HFF-Myc (cell line): ENCODE results near the gene AGMAT.

Experiments
- DNase-seq: peaks from one replicate; pipeline ENCODE4 v3.0.0-alpha.2; 2011; ENCODE audit warnings: low read depth; ENCODE audit errors: extremely low read depth
- H3K4me3 ChIP-seq: replicated peaks from 2 replicates; pipeline ENCODE4 v1.5.1; 2011; ENCODE audit warnings: low read depth, mild to moderate bottlenecking, control low read depth, low read length
- CTCF ChIP-seq: IDR thresholded peaks from 2 replicates; pipeline ENCODE4 v1.5.1; 2012; ENCODE audit warnings: mild to moderate bottlenecking, low read depth, low read length, control low read depth; ENCODE audit errors: missing control alignments

The AGMAT gene

GRCh38 chr1:15624133-15624714 lies 39.4 kb upstream of the AGMAT start:
- no peak overlapping the region for H3K4me3 ChIP-seq
- TF ChIP-seq CTCF, result no peak
- no peak for DNase-seq

- no peak for TF ChIP-seq CTCF
- no peak overlapping the region for H3K4me3 ChIP-seq
- no peak for DNase-seq
Observed at GRCh38 chr1:15623435-15623834, 38.6 kb upstream of the AGMAT start.

GRCh38 chr1:15622712-15623373 lies 38.0 kb upstream of the AGMAT start:
- no peak overlapping the region for H3K4me3 ChIP-seq
- DNase-seq, result no peak
- TF ChIP-seq CTCF, result no peak

GRCh38 chr1:15621975-15622374 lies 37.1 kb upstream of the AGMAT start:
- TF ChIP-seq CTCF, result no peak
- H3K4me3 ChIP-seq, result no peak overlapping the region
- no peak for DNase-seq

- no peak for DNase-seq
- no peak overlapping the region for H3K4me3 ChIP-seq
- no peak for TF ChIP-seq CTCF
Observed at GRCh38 chr1:15620902-15621682, 36.2 kb upstream of the AGMAT start.

- TF ChIP-seq CTCF, result no peak
- H3K4me3 ChIP-seq, result peak overlapping the region; percentile 98; the same call in 1 of the 2 replicates
- no peak for DNase-seq
Observed at GRCh38 chr1:15620155-15620545, 35.3 kb upstream of the AGMAT start.
